Activated CD4-positive, alpha-beta T cell treated with anti-CD3 and anti-CD28 coated beads, Interleukin-2, amount 50 U/mL, for 1 hour (primary cell): ENCODE results near the gene RABEP1.
"Not testable (repeated sequence)": the region's sequence is repeated elsewhere in the genome, so short reads cannot be mapped to it uniquely, and the experiment has no call there.

Experiments
- DNase-seq: peaks from one replicate; pipeline ENCODE4 v3.0.0-alpha.2; 2020

RABEP1 gene, protein sequence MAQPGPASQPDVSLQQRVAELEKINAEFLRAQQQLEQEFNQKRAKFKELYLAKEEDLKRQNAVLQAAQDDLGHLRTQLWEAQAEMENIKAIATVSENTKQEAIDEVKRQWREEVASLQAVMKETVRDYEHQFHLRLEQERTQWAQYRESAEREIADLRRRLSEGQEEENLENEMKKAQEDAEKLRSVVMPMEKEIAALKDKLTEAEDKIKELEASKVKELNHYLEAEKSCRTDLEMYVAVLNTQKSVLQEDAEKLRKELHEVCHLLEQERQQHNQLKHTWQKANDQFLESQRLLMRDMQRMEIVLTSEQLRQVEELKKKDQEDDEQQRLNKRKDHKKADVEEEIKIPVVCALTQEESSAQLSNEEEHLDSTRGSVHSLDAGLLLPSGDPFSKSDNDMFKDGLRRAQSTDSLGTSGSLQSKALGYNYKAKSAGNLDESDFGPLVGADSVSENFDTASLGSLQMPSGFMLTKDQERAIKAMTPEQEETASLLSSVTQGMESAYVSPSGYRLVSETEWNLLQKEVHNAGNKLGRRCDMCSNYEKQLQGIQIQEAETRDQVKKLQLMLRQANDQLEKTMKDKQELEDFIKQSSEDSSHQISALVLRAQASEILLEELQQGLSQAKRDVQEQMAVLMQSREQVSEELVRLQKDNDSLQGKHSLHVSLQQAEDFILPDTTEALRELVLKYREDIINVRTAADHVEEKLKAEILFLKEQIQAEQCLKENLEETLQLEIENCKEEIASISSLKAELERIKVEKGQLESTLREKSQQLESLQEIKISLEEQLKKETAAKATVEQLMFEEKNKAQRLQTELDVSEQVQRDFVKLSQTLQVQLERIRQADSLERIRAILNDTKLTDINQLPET

DNA sequence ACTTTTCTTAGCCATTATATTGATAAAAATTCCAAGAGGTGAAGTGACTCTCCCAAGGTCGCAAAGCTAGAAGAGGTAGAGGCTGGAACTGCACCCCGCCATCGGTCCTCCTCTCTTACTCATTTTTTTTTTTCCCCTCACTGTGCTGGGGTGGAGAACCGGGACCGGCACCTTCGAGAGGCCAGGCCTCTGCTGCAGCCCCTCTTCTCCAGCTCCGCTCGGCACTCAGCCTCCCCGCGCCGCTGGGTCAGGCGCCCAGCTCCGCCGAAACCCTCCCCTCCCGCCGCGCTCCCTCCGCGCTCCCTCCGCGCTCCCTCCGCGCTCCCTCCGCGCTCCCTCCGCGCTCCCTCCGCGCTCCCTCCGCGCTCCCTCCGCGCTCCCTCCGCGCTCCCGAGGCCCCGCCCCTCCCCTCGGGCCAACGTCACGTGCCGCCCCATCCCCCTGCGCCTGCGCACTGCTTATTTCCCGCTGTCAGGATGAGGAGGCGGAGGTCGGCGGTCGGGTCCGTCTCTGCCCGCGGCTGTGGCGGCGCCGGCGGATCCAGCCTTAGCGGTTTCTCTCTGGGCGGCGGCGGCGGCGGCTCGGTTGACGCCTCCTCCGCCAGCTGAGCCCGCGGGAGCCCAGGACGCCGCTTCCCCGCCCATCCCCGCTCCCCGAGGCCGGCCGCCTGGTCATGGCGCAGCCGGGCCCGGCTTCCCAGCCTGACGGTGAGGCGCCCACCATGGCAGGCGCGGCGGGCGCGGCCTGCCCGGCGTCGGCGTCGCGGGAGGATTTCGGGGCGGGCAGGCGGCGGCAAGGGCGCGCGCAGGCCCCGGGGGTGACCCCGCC is at the start of gene RABEP1:
TSS of gene RABEP1 (plus strand) at position 471 of the 828 bp plus-strand sequence. CDS start at position 674, 203 bp downstream.
- peak; percentile 94 for DNase-seq

DNA sequence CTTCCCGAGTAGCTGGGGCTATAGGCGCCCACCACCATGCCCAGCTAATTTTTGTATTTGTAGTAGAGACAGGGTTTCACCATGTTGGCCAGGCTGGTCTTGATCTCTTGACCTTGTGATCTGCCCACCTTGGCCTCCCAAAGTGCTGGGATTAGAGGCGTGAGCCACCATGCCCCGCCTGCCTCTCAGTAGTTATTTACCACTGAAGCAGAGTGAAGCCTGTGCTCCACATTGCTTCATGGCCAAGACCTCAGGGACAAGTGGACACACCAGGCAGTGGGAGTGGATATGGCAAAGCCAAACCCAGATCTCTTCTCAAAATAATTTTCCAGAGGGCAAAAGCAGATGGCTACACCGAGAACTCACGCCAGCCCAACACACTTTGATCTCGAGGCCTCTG is 48.6 kb upstream of the RABEP1 start:
- not testable (repeated sequence) for DNase-seq

DNA sequence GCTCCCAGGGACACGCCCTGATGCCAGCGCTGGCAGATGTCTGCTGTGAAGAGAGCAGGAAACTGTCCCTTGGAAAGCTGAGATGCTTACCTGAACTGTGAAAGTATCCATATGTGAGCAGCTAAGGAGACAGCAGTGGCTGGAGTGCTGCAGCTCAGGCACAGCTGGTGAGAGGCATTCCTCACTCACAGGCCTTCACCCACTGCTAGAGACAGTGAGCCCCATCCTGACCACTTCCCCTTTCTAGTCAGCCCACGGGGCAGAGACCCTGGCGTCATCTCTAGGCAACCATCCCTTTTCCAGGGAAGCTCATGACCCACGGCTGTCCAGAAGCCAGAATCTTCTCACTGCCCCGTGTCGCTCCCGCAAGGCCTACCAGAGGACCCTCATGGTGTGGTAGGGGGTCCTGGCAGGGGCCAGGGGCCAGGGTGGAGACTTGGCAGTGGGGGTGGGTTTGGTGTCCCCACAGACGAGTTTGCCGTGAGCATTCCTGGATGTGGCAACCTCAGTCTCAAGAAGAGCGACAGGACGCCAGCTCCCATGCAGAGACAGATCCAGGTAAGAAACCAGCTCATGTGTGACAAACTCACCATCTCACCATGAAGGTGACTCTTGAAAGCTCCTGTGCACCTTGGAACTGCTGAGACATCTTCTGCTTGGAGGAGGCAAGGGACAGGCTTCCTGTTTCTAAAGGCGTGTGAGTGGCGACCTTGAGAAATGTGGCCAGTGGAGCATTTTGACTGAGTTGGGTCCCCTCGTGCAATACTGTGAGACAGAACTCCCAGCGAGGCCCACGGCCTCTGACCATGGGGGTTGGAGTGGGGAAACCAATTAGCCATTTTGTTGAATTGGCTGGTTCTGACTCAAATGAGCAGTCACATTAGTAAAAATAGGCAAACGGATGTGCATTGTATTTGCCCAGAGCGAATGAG is 47.2 kb upstream of the RABEP1 start, which contains the start of gene SCIMP:
TSS of gene SCIMP (minus strand) at position 216 of the 932 bp plus-strand sequence. CDS start at position 111, 105 bp downstream.
- DNase-seq: no peak

DNA sequence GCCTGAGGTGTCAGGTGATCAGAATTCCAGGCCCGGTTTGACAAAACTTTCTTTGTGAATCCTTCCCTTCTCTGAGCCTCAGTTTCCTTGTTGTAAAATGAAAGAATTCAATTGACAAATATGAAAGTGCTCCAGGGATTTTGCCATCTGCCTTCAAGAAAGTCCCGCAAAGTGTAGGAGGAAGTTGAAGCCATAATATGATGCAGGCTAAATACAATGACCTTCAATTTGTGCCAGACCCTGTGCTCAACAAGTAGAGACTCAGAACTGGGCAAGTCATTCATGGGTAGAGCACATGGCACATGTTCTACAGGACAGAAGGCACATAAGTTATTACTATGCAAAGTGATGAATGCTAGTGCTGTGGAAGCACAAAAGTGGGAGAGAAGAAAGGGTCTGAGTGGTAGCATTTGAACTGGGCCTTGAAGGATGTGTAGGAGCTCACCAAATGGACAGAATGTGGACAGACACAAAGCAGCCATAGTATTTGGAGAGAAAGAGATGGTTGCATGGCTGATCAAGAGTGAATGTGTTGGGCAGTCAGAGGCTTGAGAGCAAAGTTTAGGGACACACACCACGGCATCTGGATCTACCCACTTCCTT is 45.0 kb upstream of the RABEP1 start:
- DNase-seq: no peak

DNA sequence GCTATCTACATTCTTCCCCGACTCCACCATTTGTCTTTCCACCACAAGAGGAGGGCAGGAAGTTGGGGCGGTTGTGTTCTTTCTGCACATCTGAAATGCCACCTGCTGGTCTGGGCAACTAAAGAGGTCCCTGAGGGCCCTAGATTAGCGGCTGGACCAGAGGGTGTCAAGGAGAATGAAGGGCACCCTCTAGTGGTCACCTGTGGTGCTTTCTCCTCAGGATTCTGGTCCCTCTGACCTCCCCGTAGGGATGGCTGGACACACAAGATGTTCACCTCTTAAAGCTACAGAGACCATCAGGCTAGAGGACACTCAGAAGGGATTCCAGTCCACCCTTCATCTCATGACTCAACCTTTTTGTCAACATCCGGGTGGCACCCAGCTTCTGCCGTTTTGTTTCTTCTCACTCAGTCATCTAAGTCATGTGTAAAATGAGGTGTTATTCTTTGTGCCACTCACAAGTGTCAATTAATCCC is 44.5 kb upstream of the RABEP1 start:
- DNase-seq: no peak

DNA sequence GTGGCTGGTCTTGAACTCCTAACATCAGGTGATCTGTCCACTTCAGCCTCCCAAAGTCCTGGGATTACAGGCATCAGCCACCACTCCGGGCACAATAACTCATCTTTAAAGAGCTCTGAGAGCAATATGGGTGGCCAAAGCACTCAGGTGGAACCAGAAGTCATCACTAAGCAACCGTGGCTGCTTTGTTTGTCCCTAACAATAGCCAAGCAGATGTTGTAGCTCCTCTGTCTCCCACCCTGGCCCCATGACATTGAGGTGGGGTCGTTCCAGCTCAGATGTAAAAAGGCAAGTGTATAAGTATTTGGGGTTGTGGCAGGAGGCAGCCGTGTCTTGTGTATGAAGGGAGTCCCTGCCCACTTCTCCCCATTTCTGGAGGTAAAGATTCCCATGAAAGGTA is 43.8 kb upstream of the RABEP1 start:
- no peak for DNase-seq

DNA sequence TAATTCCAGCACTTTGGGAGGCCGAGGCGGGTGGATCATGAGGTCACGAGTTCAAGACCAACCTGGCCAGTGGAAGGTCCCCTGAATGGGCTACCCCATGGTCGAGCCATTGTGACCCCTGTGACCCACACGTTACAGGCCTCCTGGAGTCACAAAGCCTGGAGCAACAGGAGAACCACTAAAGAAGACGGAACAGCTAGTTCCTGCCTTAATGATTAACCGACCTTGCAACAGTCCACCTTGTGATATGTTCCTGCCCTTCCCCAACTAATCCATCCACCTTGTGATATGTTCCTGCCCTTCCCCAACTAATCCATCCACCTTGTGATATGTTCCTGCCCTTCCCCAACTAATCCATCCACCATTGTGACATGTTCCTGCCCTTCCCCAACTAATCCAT is 42.3 kb upstream of the RABEP1 start:
- DNase-seq: not testable (repeated sequence)

DNA sequence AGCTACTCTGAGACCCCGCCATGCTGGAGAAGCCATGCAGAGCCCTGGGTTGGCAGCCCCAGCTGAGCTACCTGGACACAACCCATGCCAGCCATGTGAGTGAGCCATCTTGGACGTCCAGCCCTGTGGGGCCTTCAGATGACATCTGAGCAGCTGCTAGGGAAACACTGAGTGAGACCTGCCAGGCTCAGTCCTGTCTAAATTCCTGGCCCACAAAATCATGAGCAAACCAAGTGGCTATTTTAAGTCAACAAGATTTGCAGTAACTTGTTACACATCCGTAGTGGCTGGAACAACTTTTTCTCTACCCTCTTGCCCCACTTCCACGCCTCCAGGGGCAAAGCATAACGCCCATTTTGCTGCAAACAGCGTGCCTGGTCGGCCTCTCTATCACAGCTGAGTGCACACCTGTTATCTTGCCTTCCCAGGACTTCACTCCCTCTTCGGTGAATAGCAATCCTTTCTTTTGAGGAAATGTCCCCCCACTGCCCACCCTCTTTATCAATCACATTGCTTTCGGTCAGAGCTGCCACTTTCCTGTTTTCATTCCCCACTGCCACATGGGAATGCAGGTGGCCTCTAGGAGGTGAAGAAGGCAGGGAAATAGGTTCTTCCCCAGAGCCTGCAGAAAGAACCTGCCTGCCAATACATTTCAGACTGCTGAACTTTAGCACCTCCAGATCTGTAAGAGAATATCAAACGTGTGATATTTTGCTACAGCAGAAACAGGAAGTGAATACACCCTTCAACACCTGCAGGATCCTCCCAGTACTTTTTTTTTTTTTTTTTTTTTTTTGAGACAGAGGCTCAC is 40.0 kb upstream of the RABEP1 start:
- DNase-seq: no peak

DNA sequence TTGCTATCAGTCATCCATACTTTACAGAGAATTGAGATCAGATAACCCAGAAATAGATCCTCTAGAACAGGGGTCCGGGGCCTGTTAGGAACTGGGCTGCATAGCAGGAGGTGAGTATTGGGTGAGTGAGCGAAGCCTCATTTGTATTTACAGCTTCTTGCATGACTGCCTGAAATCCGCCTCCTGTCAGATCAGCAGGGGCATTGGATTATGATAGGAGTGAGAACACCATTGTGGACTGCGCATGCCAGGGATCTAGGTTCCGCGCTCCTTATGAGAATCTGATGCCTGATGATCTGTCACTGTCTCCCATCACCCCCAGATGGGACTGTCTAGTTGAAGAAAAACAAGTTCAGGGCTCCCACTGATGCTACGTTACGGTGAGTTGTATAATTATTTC is 34.5 kb upstream of the RABEP1 start:
- no peak for DNase-seq

DNA sequence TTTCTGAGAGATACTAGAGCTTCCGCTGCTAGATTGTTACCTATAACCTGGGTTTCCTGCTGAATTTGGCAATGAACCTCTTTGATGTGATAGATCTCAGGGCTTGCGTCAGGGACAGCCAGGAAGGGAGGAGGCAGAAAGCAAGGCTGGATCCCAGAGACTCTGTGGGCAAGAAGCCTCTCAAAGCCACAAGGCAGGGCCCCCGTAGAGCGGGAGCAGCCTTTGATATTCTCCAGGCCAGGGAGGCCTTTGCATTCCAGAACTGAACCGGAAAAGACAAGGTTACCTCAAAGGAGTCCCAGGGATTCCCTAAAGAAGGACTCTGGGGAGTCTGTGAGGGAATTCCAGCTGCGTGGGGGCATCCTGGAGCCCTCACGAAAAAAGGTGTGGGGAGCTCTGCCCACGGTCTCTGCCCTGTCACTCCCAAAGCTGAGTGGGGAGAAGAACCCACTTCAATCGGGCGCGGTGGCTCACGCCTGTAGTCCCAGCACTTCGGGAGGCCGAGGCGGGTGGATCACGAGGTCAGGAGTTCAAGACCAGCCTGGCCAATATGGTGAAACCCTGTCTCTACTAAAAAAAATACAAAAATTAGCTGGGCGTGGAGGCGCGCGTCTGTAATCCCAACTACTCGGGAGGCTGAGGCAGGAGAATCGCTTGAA is 33.1 kb upstream of the RABEP1 start:
- DNase-seq: no peak

DNA sequence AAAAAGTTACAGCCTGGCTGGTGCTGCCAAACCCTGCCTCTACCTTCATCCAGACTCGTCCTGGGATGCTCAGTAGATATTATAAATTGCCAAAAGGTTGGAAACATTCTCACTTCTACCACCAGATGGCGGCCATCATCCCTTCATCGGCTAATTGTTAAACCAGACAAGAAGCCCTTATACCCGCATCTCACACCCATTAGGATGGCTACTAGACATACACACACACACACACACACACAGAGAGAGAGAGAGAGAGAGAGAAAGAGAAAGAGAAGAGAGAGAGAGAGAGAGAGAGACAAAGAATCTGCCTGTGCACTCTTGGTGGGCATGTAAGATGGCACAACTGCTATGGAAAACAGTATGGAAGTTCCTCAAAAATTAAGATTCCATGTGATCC is 32.5 kb upstream of the RABEP1 start:
- peak; percentile 56 for DNase-seq

DNA sequence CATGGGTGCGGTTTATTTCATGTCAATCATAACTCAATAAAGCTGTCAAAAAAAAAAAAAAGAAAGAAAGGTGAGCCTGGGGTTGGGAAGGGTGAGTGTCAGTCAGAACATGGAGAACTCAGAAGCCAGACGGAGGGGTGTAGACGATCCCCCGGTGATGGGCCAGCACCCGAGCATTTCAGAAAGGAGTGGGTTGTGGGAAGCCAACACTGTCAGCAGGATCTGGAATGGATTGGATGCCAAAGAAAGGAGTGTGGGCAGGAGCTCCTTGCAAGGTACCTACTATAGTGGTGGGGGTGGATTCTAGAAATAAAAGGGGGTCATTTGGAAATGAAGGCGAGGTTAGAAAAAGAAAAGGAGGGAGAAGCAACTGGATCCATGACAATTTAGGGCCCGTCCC is 27.7 kb upstream of the RABEP1 start:
- no peak for DNase-seq

DNA sequence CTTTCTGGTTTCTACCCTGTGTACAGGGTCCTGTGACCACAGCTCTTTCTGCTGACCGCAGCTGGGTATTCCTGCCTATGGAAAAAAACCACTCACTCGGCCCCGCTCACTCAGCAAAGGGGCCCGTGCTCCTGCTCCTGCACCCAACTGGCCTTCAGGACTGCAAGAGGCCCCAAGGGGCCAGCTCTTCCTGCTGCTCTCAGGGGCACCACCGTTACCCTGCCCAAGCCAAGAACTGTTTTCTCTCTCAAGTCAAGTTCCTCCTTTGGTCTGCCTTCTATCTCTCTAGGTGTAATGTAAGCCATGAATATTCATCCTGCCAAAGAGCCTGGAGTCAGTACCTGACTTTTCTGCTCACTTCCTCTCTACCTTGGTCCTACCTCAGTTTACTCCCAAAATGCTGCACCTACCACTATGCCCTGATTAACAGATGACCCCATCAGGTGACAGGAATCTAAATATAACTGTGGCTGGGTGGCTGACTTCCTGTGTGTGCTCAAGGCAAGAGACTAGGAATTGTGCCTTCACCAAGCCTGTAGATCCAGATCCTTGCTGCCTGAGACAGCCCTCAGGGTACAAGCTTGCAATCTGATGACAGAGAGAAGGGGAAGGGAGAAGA is 27.1 kb upstream of the RABEP1 start:
- no peak for DNase-seq

DNA sequence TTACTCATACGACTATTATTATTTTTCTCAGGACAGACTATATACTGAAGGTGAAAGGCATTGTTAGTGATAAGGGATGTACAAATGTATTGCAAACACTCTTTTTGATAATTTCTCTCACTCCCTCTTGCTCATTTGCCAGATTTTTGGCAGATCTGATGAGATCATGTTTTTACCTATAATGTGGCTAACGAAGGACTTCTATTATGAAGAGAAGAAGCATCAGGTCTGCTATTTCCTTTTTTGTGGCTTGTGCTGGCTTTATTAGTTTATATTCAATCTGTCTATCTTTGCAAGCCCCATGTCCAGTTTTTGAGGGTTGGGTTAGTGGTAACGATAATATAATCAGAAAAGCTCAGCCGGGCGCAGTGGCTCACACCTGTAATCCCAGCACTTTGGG is 25.0 kb upstream of the RABEP1 start:
- DNase-seq: no peak

DNA sequence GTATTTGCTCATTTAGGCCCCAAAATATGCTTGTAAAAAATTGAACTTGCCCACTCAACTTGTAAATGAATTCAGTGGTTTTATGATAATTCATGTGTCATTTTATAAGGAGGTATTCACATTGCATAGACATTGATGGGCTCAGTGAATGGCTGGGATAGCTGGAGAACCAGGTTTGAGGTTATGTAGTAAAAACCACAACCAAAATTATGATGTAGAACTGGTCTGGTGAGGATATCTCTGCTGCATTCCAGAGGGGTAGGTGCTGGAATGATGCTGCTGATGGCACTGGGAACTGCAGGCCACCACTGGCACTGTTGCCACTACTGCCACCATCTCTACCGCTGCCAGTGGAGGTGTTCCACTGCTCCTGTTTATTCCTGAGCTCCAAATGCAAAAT is 21.5 kb upstream of the RABEP1 start:
- DNase-seq: no peak

DNA sequence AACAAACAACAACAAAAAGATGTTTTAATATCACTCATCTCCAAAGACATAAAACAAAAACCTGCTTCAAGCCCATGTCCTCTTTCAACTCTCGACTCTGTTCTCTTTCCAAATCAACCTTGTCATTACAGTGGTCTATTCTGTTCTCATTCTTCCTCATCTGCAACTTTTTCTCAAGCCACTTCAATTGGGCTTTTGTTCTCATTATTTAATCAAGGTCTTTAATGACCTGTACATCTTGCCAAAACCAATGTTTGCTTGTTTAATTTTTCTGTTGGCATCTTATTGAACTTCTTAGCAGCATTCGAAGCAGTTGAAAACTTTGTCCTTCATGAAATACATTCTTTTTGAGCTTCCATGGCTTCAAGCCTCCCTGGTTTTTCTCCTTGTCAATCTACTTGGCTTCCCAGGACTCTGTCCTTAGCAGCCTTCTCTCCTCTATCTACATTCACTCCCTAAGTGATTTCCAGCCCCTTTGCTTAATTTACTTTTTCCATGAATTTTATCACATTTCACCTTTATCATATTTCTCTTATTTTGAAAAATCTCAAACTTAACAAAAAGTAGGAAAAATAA is 19.6 kb upstream of the RABEP1 start:
- no peak for DNase-seq

DNA sequence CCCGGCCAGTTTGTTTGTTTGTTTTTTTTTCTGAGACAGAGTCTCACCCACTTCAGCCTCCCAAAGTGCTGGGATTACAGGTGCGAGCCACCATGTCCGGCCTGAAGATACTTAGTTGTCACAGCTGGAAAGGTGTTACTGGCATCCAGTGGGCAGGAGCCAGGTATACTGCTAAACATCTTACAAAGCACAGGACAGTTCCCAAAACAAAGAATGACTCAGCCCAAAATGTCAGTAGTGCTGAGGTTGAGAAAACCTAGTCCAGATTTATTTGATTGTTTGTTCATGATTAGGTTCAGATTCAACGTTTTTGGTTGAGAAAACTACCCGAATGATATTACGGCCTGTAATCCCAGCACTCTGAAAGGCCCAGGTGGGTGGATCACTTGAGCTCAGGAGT is 18.6 kb upstream of the RABEP1 start:
- DNase-seq: no peak

DNA sequence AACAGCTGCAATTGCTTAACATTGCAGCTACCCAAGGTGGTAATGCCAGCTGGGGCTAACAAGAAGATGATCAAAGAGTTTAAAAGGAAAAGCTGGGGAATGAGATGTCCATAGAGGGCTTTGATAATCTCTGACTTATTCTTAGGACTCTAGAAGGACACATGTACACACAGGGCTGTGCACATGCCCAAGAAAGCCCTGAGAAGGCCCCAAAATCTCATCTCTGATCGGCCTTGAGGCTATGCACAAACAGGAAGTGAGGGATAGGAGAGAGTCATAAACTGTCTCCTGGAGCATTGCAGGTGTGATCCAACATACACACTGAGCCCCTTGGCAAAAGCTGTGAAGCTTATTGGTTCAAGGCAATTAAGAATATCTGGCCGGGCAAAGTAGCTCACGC is 17.2 kb upstream of the RABEP1 start:
- no peak for DNase-seq
